HG03558 (cell line): Measurements from ENCODE around the gene TOR3A.
"Not testable (repeated sequence)": the region's sequence is repeated elsewhere in the genome, so short reads cannot be mapped to it uniquely, and the experiment has no call there.

Experiments used
- ATAC-seq: cut with Tn5 transposase; IDR thresholded peaks from one replicate; pipeline ENCODE4 v1.9.1; 2021; ENCODE audit warnings: moderate number of reproducible peaks; ENCODE audit not compliant: unreplicated experiment; ENCODE audit errors: extremely low read depth

Gene TOR3A

DNA sequence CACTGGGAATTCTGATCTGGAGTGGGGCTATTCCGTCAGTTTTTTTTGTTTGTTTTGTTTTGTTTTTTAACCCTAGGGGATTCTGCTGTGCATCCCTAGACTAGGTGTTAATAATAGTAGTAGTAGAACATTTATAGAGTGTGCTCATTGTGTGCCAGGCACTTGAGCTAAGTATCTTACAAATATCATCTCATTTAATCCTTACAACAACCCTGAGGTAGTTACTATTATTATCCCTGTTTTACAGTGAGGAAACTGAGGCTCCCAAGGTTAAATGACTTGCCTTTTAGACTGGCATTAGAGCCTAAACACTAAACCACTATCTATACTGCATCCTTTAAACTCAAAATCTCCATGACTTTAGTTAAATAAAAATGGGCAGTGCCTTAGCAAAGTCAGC lies 22.1 kb downstream of the TOR3A start:
- ATAC-seq, result no peak

DNA sequence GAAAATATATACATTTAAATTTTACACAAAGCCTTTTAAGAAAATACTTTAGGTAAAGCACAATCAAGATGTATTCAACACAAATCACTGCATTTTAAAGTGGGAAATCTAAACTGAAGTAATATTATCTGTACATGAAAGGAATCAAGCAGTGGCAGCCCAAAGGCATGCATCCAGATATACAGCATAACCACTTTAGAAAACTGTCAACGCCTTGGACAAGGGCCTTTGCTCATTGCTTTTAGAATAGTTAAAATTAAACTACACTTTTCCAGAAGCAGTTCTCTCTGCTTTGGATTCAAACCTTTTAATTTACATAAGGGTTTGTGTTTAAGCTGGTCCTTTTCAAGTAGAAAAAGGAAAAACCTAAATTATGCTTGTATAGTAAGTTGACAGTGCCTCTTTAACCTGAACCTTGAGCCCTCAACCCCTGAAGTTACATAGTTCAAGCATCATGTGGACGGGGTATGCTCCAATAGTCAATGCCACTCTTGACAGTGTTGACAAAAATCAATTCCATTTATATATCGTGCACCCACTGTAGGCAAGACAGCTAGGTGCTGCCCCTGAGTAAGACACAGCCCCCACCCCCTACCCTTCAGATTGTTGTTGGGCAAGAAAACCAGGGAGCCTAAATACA lies 22.9 kb downstream of the TOR3A start:
- ATAC-seq, result no peak

DNA sequence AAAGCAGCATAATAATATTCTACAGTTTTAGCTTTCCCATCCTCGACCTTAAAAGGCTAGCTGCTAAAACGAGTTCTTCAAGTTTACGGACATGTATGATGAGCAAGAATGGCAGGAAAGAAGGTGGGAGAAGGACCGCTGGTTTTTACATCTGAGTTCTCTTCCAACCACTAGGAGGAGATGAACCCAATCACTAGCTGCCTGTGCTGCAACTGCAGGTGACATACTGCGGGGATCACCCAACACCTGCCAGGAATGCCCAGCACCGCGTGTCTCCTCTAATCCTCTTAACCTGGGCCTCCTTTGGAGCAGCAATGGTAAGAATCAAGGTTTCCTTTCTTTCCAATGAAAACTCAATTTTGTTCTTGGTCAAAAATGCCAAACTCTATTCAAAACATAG lies 23.5 kb downstream of the TOR3A start:
- no peak for ATAC-seq

- no peak for ATAC-seq
Observed at GRCh38 chr1:179107706-179108629, 26.1 kb downstream of the TOR3A start.

- ATAC-seq, result no peak
Observed at GRCh38 chr1:179108644-179109043, 26.8 kb downstream of the TOR3A start.

GRCh38 chr1:179115181-179115580 lies 33.3 kb downstream of the TOR3A start:
- ATAC-seq, result no peak

DNA sequence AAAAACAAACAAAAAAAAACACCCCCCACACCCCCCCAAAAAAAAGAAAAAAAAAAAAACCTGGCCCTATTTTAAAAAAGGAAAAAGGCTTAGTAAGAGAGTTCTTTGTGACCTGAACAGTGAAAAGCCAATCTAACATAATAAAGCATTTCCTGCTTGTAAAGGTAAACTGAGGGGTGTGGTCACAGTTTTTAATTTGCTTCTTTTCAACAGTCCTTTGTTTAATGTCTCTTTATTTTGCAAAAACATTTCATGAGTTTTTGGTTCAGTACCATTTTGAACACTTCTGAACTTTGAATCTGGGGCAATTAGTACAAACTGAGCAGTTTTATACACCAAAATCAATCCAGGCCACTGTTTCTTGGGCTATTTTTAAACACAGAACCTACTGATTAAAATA lies 37.6 kb downstream of the TOR3A start:
- ATAC-seq, result no peak

DNA sequence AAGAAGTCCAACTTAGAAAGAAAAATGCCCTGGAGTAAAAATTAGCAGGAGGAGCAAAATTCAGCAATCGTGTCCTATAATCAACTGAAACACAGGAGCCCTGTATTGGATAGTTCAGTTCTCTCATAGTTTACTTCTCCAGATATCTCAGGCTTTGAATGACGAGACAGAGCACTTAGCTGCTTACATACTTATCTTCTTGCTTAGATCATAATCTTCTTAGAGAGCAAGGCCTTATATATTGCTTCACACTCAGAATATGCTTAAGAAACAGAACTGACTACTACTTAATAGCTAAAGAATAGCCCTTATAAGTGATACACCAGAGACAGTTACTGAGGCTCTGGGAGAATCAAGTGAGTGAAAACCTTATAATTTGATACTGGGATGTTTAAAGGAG lies 38.9 kb downstream of the TOR3A start:
- ATAC-seq, result no peak

GRCh38 chr1:179121159-179121938 lies 39.5 kb downstream of the TOR3A start:
- ATAC-seq, result no peak

DNA sequence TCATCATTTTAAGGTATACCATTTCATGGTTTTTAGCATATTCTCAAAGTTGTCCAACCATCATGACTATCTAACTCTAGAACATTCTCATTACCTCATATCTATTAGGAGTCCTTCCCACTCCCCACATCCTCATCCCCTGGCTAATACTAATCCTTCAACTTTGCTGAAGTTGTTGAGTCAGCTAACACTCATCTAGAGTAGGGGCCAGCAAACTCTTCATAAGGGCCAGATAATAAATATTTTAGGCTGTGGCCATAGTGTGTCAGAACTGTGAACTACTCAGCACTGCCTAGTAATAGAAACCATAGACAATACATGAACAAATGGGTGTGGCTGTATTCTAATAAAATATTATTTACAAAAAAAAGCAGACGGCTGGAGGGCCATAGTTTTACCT lies 43.0 kb downstream of the TOR3A start:
- no peak for ATAC-seq

GRCh38 chr1:179126338-179127060 lies 44.6 kb downstream of the TOR3A start:
- no peak for ATAC-seq

DNA sequence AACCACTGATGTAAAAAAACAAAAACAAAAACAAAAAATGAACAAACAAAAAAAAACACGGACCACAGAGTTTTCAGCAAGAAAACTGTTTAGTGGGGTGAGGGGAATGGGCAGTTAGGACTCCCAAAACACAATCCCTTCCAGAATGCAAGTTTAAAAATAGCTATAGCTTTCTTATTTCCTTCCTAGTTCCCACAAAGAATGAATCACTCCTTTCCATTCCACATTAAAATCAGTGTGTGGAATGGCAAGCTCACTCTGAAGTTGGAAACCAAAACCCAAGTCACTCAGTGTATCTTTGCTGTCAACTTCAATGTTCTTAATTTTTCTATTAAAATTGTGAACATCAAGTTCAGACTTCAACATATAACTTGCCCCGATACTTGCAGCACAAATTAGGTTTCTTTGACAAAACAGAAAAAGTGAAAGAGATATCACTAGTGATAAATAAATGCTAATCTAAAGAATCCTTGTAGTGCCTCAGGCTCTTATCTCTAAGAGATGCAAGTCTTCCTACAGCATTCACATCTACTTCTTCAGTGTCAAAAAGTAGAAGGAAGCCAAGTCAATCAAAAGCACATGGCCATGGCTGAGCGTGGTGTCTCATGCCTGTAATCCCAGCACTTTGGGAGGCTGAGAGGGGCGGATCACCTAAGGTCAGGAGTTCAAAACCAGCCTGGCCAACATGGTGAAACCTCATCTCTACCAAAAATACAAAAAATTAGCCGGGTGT lies 45.5 kb downstream of the TOR3A start:
- no peak for ATAC-seq

DNA sequence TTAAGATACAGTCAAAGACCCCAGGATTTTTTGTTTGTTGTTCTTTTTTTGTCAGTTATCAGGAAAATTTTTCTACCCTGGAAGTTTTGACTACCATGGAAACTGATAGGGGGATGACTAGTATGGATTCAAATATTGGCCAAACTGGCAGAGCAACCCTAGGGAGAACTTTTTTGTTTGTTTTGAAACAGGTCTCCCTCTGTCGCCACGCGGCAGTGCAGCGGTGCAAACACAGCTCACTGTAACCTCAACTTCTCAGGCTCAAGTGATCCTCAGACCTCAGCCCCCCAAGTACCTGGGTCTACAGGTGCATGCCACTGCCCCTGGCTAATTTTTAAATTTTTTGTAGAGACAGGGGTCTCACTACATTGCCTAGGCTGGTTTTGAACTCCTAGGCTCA lies 46.6 kb downstream of the TOR3A start:
- ATAC-seq, result no peak

DNA sequence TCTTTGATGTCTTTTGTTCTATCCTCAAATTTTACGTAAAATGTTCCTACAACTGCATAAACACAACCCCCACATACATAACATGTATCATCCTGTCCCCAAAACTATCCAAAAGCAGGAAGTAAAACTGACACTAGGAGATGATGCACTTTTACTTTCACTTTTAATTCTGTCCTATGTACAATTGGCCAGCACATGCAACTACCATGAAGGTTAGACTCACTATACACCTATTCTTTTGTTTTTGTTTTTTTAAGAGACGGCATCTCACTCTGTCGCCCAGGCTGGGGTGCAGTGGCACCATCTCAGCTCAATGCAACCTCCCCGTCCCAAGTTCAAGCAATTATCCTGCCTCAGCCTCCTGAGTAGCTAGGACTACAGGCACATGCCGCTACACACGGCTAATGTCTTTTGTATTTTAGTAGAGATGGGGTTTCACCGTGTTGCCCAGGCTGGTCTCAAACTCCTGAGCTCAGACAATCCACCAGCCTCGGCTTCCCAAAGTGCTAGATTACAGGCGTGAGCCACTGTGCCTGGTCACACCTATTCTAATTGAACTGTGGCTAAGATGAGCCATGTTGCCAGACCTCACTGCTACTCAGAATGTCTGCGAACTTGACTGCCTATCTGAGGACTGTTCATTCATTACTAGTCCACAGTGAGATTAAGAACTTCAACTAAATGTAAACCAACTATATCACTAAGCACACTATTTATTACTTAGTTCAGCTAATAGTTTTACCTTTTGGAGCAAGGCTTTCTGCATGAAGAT lies 48.0 kb downstream of the TOR3A start:
- peak; percentile 94 for ATAC-seq

- not testable (repeated sequence) for ATAC-seq
Observed at GRCh38 chr1:179135168-179135567, 53.3 kb downstream of the TOR3A start.

DNA sequence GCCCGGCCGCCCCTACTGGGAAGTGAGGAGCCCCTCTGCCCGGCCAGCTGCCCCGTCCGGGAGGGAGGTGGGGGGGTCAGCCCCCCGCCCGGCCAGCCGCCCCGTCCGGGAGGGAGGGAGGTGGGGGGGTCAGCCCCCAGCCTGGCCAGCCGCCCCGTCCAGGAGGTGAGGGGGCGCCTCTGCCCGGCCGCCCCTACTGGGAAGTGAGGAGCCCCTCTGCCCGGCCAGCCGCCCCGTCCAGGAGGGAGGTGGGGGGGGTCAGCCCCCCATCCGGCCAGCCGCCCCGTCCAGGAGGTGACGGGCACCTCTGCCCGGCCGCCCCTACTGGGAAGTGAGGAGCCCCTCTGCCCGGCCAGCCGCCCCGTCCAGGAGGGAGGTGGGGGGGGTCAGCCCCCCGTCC lies 53.8 kb downstream of the TOR3A start:
- not testable (repeated sequence) for ATAC-seq

GRCh38 chr1:179137617-179138255 lies 55.9 kb downstream of the TOR3A start:
- ATAC-seq, result no peak

GRCh38 chr1:179138755-179139154 lies 56.9 kb downstream of the TOR3A start:
- not testable (repeated sequence) for ATAC-seq
